NCI-H345 treated with DMSO at 0.1 percent for 48 hours (cell line): ENCODE measurements around the gene B4GALNT2.
"Not testable (repeated sequence)": the region's sequence is repeated elsewhere in the genome, so short reads cannot be mapped to it uniquely, and the experiment has no call there.

Source experiments
- DNase-seq: peaks from one replicate; lab custom pipeline; 2025; ENCODE audit not compliant: unreplicated experiment; lab: John Stamatoyannopoulos, UW

The B4GALNT2 gene

GRCh38 chr17:49170711-49171110, 38.1 kb downstream of the B4GALNT2 start:
- DNase-seq: not testable (repeated sequence)

- not testable (repeated sequence) for DNase-seq
These were observed 43.4 kb downstream of the B4GALNT2 start for GRCh38 chr17:49175978-49176377.

- DNase-seq: peak; percentile 10
These were observed 47.7 kb downstream of the B4GALNT2 start for GRCh38 chr17:49180303-49180702.

DNA sequence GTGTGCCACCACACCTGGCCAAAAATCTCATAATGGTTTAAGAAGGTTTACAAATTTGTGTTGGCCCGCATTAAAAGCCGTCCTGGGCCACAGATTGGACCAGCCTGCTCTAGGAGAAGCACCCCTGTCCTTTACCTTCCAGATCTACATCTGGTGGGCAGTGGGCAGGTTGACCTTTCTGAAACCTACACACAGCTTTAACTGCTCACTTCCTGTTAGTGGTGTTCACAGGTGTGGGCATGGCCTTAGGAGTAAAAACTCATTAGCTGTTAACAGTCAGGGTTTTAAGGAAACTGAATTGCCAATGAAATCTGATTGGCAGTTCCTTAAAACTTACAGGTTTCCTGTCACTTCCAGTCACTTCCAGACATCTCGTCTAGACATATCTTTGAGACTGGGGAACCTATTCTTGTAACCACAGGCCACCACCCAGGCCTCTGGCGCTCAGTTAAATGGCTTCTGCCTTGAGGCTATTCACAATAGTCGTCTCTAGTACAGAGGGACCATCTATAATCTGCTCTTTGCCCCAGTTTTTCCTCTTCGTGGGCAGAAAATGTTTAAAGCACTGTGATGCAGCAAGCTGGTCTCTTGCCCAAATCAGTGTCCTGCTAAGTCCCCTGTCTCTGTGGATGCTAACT, 48.5 kb downstream of the B4GALNT2 start:
- DNase-seq: no peak

GRCh38 chr17:49183341-49183740, 50.8 kb downstream of the B4GALNT2 start:
- no peak for DNase-seq

DNA sequence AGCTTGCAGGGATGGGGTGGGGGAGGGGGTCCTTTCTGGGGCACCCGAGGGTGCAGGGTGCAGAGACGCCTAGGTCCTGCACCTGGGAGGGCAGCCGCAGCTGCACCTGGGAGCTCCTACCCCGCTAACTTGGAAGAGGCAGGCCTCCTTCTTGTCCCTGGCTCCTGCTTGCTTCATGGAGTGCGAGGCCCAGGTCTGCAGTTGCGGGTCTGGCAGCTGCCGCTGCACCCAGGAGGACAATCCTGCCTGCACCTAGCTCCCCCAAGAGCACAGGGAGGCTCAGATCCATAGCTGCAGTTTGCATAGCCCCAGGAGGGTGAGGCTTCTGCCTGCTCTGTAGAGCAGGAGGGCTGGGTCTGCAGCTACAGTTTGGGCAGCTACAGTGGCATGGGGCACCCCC, 51.2 kb downstream of the B4GALNT2 start:
- no peak for DNase-seq

GRCh38 chr17:49184522-49184921, 52.0 kb downstream of the B4GALNT2 start:
- DNase-seq: not testable (repeated sequence)

DNA sequence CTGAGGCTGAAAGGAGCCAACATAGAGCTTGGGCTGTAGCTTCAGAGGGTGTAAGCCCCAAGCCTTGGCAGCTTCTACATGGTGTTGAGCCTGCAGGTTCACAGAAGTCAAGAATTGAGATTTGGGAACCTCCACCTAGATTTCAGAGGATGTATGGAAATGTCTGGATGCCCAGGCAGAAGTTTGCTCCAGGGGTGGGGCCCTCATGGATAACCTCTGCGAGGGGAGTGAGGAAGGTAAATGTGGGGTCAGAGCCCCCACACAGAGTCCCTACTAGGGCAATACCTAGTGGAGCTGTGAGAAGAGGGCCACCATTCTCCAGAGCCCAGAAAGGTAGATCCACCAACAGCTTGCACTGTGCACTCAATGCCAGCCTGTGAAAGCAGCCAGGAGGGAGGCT, 52.8 kb downstream of the B4GALNT2 start:
- DNase-seq: not testable (repeated sequence)

GRCh38 chr17:49187301-49187700, 54.7 kb downstream of the B4GALNT2 start:
- DNase-seq: no peak

DNA sequence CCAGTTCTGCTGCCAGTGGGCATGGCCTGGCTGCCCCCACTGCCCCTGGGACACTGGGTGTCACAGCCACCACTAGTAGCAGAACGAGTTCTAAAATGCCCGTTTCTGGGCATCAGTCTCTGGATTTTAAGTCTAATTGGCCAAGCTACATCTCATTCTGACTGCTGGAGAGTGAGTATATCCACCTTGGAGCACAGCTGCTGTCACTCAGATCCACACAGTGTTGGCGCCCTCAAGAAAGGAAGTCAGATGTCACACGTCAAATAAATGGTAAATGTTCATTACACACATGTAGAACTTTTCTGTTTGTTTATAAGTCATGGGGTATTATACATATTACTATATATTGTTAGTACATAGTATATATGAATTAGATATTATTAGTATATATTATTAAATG, 58.4 kb downstream of the B4GALNT2 start:
- DNase-seq: no peak

- DNase-seq: no peak
These were observed 58.9 kb downstream of the B4GALNT2 start for GRCh38 chr17:49191409-49191916.

- DNase-seq: peak; percentile 52
These were observed 59.6 kb downstream of the B4GALNT2 start for GRCh38 chr17:49191917-49192741.

GRCh38 chr17:49193513-49194296, 61.1 kb downstream of the B4GALNT2 start:
- DNase-seq: no peak

DNA sequence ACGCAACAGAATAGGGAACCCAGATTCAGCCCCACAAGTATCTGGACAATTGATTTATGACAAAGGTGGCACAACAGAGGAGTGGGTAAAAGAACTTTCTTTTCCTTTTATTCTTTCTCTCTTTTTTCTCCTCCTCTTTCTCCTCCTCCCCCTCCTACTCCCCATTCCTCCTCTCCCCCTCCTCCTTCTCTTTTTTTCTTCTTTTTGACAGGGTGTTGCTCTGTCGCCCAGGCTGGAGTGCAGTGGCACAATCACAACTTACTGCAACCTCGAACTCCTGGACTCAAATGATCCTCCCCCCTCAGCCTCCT, 61.7 kb downstream of the B4GALNT2 start:
- DNase-seq: no peak

GRCh38 chr17:49195751-49196150, 63.2 kb downstream of the B4GALNT2 start:
- DNase-seq: no peak

DNA sequence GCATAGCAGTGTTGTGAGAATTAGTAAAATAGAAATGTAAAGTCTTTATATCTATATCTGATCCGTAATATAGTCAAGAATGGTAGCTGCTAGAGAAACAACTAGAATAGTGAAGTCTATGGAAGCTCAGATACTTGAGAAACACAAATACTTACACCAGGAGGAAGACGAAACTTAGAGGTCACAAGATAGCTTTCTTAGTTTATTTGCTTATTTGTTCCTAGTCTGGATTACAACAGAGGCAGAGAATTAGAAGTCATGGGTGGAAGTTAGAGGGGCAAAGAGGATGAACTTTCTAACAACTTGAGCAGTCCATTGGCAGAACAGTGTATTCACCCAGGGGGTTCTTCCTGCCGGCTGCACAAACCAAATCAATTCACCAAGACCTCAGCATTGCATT, 64.0 kb downstream of the B4GALNT2 start:
- no peak for DNase-seq

GRCh38 chr17:49197346-49197998, 64.9 kb downstream of the B4GALNT2 start:
- no peak for DNase-seq

DNA sequence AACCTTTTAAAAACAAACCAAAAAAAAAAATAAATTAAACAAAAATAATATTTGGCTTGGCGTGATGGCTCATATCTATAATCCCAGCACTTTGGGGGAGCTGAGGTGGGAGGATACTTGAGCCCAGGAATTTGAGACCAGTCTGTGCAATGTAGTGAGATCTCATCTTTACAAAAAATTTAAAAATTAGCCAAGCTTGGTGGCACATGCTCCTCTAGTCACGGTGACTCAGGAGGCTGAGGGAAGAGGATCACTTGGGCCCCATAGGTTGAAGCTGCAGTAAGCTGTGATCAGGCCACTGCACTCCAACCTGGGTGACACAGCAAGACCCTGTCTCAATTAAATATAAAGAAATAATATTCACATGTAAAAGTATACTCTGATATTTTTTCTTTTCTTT, 65.6 kb downstream of the B4GALNT2 start:
- DNase-seq: no peak

GRCh38 chr17:49200423-49201083, 68.0 kb downstream of the B4GALNT2 start:
- DNase-seq: no peak

GRCh38 chr17:49201481-49201927, 68.9 kb downstream of the B4GALNT2 start:
- DNase-seq: no peak

DNA sequence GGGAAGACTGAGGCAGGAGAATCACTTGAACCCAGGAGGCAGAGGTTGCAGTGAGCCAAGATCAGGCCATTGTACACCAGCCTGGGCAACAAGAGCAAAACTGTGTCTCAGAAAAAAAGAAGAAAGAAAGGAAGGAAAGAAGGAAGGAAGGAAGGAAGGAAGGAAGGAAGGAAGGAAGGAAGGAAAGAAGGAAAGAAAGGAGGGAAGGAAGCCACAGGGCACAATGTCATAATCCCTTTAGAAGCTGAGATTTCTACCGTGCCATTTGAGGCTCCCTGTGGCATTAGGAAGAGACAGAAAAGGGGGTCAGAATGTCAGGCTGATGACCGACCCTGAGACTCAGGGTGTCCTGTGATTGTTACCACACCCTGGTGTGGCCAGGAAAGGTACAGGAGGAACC, 71.2 kb downstream of the B4GALNT2 start:
- DNase-seq: no peak
